SIG-M5 treated with dmso at 0.1 percent for 504 hours (cell line): Measurements from ENCODE around the gene NR2F6.
A peak's percentile ranks its signal among the peaks of the same experiment; 100 is the strongest.
"Not testable (repeated sequence)": the region's sequence is repeated elsewhere in the genome, so short reads cannot be mapped to it uniquely, and the experiment has no call there.

Experiments used
- DNase-seq: peaks from one replicate; lab custom pipeline; 2025; ENCODE audit not compliant: unreplicated experiment; lab: John Stamatoyannopoulos, UW

The NR2F6 gene

DNA sequence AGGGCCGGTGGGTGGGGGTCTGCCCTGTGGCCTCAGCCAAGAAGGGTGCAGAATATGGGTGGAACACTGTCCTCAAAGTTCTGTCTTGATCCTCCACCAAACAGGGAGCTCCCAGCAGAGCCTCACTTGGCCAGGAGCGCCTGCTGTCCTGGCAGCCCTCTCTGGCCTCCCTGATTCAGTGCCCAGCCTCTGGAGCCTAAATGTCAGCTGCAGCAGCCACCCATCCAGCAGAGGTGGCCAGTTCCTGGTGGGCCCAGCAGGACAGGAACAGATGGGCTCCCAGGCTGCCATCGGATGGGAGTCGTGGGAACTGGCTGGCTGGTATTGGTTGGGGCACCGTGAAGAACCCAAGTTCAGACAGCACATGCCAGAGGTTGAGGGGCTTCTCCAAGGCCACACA, 32.4 kb downstream of the NR2F6 start:
- DNase-seq: no peak

DNA sequence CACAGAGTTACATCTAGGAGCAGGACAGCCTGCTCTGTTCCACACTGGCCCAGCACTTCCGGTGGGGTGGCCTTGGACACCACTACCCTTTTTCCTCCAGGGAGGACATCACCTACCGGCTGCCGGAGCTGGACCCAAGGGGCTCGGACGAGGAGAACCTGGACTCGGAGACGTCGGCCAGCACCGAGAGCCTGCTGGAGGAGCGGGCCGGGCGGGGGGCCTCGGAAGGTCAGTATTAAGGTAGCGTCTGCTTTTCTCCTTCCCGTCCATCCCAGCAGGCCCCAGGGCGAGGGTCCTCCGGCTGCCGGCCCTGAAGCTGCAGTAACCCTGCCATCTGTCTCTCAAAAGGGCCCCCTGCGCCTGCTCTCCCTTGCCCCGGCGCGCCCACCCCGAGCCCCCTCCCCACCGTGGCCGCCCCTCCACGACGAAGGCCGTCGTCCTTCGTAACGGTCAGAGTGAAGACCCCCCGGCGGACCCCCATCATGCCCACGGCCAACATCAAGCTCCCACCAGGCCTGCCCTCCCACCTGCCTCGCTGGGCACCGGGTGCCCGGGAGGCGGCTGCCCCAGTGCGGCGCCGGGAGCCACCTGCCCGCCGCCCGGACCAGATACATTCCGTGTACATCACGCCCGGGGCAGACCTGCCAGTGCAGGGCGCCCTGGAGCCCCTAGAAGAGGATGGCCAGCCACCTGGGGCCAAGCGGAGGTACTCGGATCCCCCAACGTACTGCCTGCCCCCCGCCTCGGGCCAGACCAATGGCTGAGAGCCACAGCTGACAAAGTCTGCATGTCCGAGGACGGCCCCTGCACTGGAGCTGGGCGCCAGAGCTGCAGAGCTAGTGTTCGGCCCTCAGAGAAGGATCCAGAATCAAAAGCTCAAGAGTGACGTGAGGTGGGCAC, 33.9 kb downstream of the NR2F6 start:
- no peak for DNase-seq

DNA sequence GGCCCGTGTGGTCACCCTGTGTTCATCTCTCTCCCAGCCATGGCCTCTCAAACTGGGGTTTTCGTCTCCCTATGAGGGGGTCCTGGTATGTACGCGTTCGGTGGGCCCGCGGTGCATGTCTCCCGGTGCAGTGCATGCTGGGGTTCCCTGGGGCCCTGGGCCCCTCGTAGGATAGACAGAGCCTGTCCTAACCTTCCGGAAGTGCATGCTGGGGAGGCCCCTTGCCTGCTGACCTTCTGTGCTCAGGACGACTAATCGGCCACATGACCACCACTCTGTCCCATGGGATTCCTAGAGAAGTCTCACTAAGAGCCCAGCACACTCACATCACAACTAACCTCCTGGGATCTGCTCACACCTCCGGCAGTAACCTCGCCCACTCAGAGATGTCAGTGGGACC, 35.4 kb downstream of the NR2F6 start:
- DNase-seq: no peak

DNA sequence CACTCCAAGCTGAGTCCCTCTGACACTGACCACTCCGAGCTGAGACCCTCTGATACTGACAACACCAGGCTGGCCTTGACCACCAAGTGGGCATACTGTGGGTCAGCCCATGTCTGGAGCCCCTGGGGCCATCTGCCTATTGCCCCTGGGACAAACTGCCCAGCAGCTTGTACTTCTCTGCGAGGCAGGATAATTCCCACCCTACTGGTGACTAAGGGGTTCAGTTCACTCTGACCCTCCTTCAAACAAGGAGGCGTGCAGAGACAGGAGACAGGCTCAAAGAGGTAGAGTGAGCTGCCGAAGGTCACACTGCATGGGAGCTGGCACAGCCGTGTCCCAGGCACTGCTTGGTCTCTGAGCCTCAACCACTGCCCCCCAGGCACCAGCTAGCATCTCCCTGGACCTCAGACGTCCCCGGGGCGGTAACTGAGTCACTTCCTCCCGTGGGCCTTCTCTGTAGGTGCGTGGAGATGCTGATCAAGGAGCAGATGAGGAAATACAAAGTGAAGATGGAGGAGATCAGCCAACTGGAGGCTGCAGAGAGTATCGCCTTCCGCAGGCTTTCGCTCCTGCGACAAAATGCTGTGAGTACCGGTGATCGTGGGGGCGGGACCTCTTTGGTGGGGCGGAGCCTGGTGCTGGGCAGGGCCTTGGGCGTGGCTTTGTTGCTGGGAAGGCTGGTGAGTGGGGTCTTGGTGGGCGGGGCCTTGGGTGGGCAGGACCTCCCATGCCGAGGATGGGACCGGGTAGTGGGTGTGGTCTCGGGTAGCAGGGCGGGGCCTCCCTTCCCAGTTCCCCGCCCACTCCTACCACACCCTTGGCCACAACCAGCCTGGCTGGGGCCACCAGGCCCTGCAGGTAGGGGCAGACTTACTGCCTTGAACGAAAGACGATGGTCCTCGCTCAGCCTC, 36.3 kb downstream of the NR2F6 start:
- peak; percentile 16 for DNase-seq

DNA sequence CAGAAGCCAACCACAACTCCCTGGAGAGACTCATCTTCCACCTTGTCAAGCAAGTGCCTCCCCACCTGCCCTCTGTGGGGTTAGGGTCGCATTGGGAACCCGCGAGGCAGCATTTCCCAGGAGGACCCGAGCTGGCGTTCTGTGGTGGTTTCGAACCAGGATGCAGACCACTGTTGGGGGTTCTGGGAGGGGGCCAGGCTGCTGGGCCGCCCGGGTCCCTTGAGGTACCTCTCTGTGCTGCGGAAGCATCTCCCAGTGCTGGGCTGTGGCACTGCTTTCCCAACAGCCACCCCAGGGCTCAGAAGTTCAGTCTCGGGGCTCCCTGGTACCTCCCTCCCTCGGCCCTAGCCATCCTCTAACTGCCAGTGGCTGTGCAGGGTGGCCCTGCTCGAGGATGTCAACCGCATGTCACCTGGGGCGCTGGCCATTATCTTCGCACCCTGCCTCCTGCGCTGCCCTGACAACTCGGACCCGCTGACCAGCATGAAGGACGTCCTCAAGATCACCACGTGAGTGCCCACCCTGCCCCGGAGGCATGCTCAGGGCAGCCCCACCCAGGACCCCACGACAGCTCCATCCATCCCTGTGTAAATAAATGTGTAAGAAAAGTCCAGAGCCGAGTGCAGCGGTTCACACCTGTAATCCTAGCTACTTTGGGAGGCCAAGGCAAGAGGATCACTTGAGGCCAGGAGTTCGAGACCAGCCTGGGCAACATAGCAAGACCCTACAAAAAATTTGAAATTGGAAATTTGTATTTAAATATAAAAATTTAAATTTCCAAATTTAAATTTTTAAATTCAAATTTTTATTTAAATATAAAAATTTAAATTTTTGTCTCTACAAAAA, 38.8 kb downstream of the NR2F6 start:
- DNase-seq: no peak

DNA sequence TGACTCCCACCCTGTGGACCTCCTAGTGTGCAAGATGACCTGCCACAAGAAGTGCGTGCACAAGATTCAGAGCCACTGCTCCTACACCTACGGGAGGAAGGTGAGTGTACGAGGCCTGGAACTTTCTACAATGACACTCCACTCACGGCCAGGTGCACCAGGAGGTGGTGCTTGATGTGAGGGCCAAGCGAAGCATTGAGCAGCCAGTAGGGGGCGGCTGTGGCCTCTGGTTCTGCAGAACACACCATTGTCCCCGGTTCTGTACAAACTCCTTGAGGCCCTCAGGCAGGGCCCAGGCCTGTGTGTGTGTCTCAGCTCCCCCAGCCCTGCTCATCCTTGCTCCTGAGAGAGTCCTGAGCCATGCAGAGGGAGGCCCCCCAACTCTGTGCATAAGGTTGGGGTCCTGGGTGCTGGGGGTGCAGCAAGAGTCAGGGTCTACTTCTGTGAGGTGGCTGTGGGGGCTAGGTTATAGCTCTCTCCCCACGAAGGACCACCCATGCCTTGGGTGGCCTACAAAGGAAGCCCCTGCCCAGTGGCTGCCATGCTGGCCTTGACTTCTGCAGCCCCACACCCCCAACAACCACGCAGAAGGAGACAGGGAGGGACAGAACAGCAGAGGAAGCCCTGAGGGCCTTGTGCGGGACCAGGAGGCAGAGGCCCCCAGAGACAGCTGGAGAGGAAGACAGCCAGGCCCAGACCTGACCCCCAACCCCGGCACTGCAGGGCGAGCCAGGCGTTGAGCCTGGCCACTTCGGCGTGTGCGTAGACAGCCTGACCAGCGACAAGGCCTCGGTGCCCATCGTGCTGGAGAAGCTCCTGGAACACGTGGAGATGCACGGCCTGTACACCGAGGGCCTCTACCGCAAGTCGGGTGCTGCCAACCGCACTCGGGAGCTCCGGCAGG, 40.2 kb downstream of the NR2F6 start:
- DNase-seq: peak; percentile 29

DNA sequence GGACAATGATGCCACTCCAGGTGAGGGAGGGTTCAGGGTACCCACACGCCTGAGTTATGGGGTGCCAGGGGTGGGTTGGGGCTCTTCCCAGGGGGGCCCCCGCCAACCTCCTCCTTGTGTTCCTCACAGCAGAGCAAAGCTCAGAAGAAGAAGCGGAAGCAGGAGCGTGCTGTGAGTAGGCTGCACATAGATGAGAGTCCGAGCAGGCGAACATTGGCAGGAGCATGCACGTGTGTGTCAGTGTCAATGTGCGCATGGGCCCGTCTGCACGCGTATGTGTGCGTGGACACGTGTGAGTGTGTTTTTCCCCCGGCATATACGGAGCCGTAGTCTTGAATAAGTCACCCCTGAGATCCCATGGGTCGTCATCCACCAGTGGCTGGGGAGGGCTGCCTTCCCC, 43.0 kb downstream of the NR2F6 start:
- DNase-seq: no peak

DNA sequence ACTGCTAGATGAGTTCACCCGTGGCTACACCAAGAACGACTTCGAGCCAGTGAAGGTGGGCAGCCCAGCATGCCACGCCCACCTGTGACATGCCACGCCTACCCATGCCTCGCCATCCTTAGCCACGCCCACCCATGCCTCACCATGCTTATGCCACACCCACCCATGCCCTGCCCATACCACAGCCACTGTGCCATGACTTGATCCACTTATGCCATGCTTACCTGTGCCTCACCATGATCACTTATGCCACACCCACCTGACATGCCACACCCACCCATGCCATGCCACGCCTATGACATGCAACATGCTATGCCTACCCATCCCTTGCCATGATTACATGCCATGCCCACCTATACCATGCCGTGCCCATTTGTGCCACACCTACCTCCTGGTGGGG, 43.5 kb downstream of the NR2F6 start:
- DNase-seq: no peak

DNA sequence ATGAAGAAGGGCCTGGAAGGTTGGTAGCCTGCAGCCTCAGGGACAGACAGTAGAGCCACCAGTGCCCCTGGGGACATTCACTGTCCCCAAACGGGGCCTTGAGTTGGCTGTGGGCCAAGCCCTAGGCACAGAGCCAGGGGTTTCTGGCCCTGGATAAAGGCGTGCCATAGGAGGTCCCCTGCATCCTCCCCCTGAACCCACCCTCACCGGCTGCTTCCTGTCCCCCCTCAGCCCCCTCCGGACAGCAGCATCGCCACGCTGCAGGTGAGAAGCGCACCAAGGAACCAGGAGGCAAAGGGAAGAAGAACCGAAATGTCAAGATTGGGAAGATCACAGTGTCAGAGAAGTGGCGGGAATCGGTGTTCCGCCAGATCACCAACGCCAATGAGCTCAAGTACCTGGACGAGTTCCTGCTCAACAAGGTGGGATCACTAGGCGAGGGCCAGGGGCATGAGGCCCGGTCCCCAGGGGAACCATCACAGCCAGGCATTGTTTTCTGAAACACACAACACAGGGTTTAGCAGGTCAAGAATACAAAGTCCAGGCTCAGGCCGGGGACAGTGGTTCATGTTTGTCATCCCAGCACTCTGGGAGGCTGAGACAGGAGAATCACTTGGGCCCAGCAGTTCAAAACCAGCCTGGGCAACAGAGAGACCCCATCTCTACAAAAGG, 45.2 kb downstream of the NR2F6 start:
- DNase-seq: no peak

DNA sequence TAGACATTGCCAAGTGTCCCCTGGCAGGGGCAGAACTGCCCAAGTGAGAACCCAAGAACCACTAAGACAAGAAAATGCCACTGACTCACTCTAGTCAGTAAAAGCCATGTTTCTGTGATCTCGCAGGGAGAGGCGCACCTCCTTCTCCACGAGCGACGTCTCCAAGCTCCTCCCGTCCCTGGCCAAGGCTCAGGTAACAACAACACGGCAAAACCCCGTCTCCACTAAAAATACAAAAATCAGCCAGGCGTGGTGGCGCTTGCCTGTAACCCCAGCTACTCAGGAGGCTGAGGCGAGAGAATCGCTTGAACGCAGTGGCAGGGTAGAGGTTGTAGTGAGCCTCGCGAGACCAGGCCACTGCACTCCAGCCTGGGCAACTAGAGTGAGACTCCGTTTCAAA, 48.1 kb downstream of the NR2F6 start:
- DNase-seq: no peak

DNA sequence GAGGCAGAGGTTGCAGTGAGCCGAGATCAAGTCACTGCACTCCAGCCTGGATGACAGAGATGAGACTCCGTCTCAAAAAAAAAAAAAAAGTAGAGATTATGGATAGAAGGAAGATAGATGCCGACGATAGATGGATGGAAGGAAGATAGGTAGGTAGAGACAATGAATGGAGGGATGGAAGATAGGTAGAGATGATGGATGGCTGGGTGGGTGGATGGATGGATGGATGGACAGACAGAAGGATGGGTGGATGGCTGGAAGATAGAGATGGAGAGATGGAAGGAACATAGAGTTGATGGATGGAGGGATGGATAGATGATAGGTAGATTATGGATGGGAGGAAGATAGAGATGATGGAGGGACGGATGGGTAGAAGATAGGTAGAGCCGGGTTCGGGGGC, 49.1 kb downstream of the NR2F6 start:
- no peak for DNase-seq

DNA sequence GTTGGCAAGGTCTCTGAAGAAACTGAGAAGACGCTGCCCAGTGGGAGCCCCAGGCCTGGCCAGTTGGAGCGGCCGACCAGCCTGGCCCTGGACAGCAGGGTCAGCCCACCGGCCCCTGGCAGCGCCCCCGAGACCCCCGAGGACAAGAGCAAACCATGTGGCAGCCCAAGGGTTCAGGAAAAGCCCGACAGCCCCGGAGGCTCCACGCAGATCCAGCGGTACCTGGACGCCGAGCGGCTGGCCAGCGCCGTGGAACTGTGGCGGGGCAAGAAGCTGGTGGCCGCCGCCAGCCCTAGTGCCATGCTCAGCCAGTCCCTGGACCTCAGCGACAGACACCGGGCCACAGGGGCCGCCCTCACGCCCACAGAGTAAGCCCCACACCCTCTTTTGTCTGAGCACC, 50.6 kb downstream of the NR2F6 start:
- no peak for DNase-seq

DNA sequence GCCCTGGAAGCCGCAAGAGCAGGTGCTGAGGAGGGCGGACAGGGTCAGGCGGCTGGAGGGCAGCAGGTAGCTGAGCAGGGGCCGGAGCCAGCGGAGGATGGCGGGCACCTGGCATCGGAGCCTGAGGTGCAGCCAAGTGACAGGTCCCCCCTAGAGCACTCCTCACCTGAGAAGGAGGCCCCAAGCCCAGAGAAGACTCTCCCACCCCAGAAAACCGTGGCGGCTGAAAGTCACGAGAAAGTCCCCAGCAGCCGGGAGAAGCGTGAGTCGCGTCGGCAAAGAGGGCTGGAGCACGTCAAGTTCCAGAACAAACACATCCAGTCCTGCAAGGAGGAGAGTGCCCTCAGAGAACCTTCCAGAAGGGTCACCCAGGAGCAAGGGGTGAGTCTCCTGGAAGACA, 51.1 kb downstream of the NR2F6 start:
- no peak for DNase-seq

DNA sequence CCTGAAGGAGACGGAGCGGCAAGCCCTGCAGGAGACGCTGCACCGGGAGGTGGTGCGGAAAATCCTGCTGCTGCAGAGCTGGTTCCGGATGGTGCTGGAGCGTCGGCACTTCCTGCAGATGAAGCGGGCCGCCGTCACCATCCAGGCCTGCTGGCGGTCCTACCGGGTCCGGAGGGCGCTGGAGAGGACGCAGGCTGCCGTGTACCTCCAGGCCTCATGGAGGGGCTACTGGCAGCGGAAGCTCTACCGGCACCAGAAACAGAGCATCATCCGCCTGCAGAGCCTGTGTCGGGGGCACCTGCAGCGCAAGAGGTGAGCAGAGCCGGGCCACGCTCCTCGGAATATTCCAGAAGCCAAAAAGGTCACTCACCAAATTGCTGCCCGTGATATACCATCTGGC, 53.0 kb downstream of the NR2F6 start:
- no peak for DNase-seq

DNA sequence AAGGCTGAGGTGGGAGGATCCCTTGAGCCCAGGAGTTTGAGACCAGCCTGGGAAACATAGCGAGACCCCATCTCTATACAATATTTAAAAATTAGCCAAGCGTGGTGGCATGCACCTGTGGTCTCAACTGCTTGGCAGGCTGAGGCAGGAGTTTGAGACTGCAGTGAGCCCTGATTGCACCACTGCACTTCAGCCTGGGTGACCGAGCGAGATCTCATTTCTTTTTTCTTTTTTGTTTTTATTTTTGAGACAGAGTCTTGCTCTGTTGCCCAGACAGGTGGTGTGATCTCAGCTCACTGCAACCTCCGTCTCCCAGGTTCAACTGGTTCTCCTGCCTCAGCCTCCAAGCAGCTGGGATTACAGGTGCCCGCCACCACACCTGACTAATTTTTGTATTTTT, 54.0 kb downstream of the NR2F6 start:
- DNase-seq: not testable (repeated sequence)

DNA sequence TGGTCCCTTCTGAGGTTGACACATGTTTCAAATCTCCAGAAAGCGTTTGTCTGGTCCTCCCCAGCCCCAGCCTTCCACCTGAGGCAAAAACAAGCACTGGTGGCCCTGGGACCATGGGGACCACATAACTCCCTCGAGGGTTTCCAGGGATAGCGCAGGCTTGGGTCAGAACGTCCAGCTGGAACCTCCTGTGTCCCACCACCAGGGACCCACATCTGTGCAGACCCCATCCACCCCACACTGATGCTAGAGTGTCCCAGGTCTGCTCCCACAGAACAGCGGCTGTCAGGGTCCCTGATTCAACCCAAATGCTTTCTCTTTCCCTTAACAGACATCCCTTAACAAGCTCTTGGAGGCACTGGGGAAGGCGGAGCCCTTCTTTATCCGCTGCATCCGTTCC, 60.1 kb downstream of the NR2F6 start:
- DNase-seq: no peak

DNA sequence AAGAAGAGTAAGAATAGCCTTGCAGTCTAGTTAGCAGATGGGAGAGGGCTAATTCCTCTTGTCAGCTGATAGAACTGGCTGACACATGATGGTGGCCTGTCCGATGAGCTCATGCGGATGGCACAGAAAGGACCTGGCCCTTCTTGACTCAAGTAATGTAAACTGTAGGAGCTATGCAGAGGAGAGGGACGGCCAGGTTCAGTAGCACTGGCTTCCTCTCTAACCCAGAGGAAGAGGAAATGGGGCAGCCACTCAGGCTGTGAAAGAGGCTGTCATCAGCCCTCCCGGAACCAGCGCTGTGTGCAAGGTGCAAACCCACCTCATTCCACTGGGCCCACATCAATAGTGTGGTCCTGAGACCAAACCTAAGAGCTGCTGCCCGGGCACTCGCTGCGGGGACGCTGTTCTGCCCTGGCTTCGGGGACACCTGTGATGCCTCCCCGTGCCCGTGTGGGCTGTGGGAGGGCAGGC, 61.3 kb downstream of the NR2F6 start:
- DNase-seq: no peak

DNA sequence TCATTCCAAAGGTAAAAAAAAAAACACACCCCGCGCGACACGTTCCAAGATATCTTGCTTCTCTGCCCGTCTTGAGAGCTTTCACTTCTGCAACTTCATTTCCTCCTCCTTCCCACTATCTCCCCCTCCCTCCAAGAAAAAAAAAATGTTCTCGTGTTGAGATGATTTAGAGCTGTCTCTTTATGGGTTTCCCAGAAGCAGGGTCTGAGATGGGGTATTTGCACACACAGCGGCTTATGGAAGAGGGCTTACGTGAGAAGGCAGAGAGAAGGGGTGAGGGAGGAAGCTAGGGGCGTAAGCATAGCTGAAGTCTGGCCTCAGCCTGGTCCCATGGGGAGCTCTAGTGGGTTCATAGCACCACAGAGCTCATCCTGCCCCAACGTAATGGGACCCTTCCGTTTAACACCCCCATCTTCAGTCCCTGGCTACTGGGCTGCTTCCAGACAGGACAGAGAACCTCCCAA, 61.8 kb downstream of the NR2F6 start:
- DNase-seq: peak; percentile 38

DNA sequence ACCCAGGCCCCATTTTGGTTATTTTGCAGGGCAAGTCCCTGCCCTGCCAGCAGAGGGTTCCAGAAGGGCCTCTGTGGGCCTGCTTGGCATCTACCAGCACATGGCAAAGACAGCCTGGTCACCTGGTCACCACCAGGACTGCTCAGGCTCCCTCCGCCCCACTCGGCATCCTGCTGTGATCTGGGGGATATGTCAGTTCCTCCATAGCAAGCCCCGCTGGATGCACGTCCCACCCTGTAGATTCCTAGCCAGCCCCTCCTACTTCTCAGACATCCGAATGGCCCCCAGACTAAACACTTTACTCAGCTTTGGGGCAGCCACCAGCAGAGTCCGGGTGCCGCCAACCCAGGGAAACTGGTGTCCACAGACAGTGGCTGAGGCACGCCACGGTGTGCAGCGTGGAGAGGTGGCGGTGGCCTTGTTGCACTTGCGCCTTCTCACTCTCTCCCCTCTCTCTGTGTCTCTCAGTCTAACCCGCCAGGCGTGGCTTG, 62.4 kb downstream of the NR2F6 start:
- DNase-seq: no peak
